ACC112 (cell line): ENCODE data around the gene BAIAP3.
"Not testable (repeated sequence)": the region's sequence is repeated elsewhere in the genome, so short reads cannot be mapped to it uniquely, and the experiment has no call there.

Experiments used
- H2AFZ ChIP-seq: fragments of 200-600 bp; sonication (generic); one replicate; pipeline ENCODE4 v1.6.0; 2017; ENCODE audit warnings: antibody characterized with exemption, low read length; ENCODE audit not compliant: unreplicated experiment
- H3K27ac ChIP-seq: fragments of 200-600 bp; sonication (generic); 2 replicates; pipeline ENCODE4 v1.5.1; 2014; ENCODE audit warnings: low read depth, mild to moderate bottlenecking, antibody characterized with exemption, low read length, moderate library complexity
- H3K27me3 ChIP-seq: fragments of 200-600 bp; sonication (generic); 2 replicates; pipeline ENCODE4 v1.6.1; 2014; ENCODE audit warnings: mild to moderate bottlenecking, antibody characterized with exemption, low read length, moderate library complexity, mixed read lengths; ENCODE audit not compliant: insufficient read depth
- H3K36me3 ChIP-seq: fragments of 200-600 bp; sonication (generic); 2 replicates; pipeline ENCODE4 v1.6.1; 2016; ENCODE audit warnings: mild to moderate bottlenecking, antibody characterized with exemption, low read length, moderate library complexity, mixed read lengths; ENCODE audit not compliant: insufficient read depth
- H3K4me1 ChIP-seq: fragments of 200-600 bp; sonication (generic); one replicate; pipeline ENCODE4 v1.6.1; 2016; ENCODE audit warnings: low read length, mixed read lengths; ENCODE audit not compliant: insufficient read depth, unreplicated experiment, control insufficient read depth
- H3K4me3 ChIP-seq: fragments of 200-600 bp; sonication (generic); 2 replicates; pipeline ENCODE4 v1.5.1; 2014; ENCODE audit warnings: mild to moderate bottlenecking, low read depth, low read length
- H3K79me2 ChIP-seq: fragments of 200-600 bp; sonication (generic); one replicate; pipeline ENCODE4 v1.6.0; 2016; ENCODE audit warnings: low read length; ENCODE audit not compliant: control insufficient read depth, unreplicated experiment, insufficient read depth

Gene BAIAP3

GRCh38 chr16:1327619-1327947 lies 5.9 kb upstream of the BAIAP3 start:
- Histone ChIP-seq H3K27me3 (peaks cover 20% of the 10 kb centered on the region), H3K27ac (no peak overlapping the region), H3K79me2 (no peaks in the 10 kb centered on the region), H3K4me1 (peaks cover 11% of the 10 kb centered on the region), H2AFZ (no peak overlapping the region), H3K4me3 (no peak overlapping the region), H3K36me3 (no peaks in the 10 kb centered on the region)

- not testable (repeated sequence) for H2AFZ ChIP-seq, H3K27ac ChIP-seq, H3K79me2 ChIP-seq, H3K36me3 ChIP-seq, H3K4me3 ChIP-seq
- H3K27me3 ChIP-seq = peaks cover 25% of the 10 kb centered on the region
- H3K4me1 ChIP-seq = peaks cover 11% of the 10 kb centered on the region
These were observed 5.3 kb upstream of the BAIAP3 start for GRCh38 chr16:1328136-1328535.

GRCh38 chr16:1328961-1329360 lies 4.5 kb upstream of the BAIAP3 start:
- H3K36me3 ChIP-seq, H3K4me3 ChIP-seq, H2AFZ ChIP-seq, H3K79me2 ChIP-seq, H3K27ac ChIP-seq: not testable (repeated sequence)
- Histone ChIP-seq H3K27me3 (peaks cover 33% of the 10 kb centered on the region), H3K4me1 (peaks cover 11% of the 10 kb centered on the region)

- H3K79me2 ChIP-seq = no peaks in the 10 kb centered on the region
- H3K36me3 ChIP-seq = no peaks in the 10 kb centered on the region
- H3K4me1 ChIP-seq = peaks cover 11% of the 10 kb centered on the region
- peaks cover 47% of the 10 kb centered on the region for H3K27me3 ChIP-seq
- H3K27ac ChIP-seq = no peak overlapping the region
- H3K4me3 ChIP-seq = no peak overlapping the region
- no peak overlapping the region for H2AFZ ChIP-seq
These were observed 3.1 kb upstream of the BAIAP3 start for GRCh38 chr16:1330260-1330914.

- Histone ChIP-seq H3K27ac (no peak overlapping the region), H3K27me3 (peaks cover 54% of the 10 kb centered on the region), H3K4me1 (peaks cover 11% of the 10 kb centered on the region), H3K4me3 (peak overlapping the region; percentile 29; the same call in 1 of the 2 replicates), H3K79me2 (no peaks in the 10 kb centered on the region), H3K36me3 (no peaks in the 10 kb centered on the region), H2AFZ (no peak overlapping the region)
These were observed 2.3 kb upstream of the BAIAP3 start for GRCh38 chr16:1330931-1331711.

GRCh38 chr16:1331712-1332617 lies 1.5 kb upstream of the BAIAP3 start:
- Histone ChIP-seq H3K4me3 (peak overlapping the region; percentile 29; the same call in 1 of the 2 replicates), H3K27me3 (peaks cover 63% of the 10 kb centered on the region), H3K4me1 (peaks cover 11% of the 10 kb centered on the region), H3K36me3 (no peaks in the 10 kb centered on the region), H3K79me2 (no peaks in the 10 kb centered on the region), H3K27ac (no peak overlapping the region), H2AFZ (no peak overlapping the region)

- Histone ChIP-seq H2AFZ (no peak overlapping the region), H3K27ac (no peak overlapping the region), H3K36me3 (no peaks in the 10 kb centered on the region), H3K79me2 (no peaks in the 10 kb centered on the region), H3K27me3 (peaks cover 64% of the 10 kb centered on the region), H3K4me1 (peaks cover 11% of the 10 kb centered on the region), H3K4me3 (no peak overlapping the region)
These were observed 762 bp upstream of the BAIAP3 start for GRCh38 chr16:1332618-1333148.

GRCh38 chr16:1333854-1334700 lies 632 bp downstream of the BAIAP3 start:
- Histone ChIP-seq H2AFZ (no peak overlapping the region), H3K27ac (no peak overlapping the region), H3K4me3 (no peak overlapping the region), H3K27me3 (peaks cover 64% of the 10 kb centered on the region), H3K4me1 (peaks cover 11% of the 10 kb centered on the region), H3K36me3 (no peaks in the 10 kb centered on the region), H3K79me2 (no peaks in the 10 kb centered on the region)

- H3K79me2 ChIP-seq = no peaks in the 10 kb centered on the region
- no peak overlapping the region for H3K27ac ChIP-seq
- no peak overlapping the region for H3K4me3 ChIP-seq
- H3K36me3 ChIP-seq = no peaks in the 10 kb centered on the region
- no peak overlapping the region for H2AFZ ChIP-seq
- peaks cover 11% of the 10 kb centered on the region for H3K4me1 ChIP-seq
- peaks cover 64% of the 10 kb centered on the region for H3K27me3 ChIP-seq
These were observed 1.3 kb downstream of the BAIAP3 start for GRCh38 chr16:1334739-1335138.
